ENCODE measurements around the gene PHKG1. TPM values are rescaled to one million over a fixed set of nuclear protein-coding genes. Genes with fewer than 3 reads are reported as not detected.

The PHKG1 gene
- total RNA-seq, 2 experiments from 2014 or later: 3.3 to 5.6 TPM

DNA sequence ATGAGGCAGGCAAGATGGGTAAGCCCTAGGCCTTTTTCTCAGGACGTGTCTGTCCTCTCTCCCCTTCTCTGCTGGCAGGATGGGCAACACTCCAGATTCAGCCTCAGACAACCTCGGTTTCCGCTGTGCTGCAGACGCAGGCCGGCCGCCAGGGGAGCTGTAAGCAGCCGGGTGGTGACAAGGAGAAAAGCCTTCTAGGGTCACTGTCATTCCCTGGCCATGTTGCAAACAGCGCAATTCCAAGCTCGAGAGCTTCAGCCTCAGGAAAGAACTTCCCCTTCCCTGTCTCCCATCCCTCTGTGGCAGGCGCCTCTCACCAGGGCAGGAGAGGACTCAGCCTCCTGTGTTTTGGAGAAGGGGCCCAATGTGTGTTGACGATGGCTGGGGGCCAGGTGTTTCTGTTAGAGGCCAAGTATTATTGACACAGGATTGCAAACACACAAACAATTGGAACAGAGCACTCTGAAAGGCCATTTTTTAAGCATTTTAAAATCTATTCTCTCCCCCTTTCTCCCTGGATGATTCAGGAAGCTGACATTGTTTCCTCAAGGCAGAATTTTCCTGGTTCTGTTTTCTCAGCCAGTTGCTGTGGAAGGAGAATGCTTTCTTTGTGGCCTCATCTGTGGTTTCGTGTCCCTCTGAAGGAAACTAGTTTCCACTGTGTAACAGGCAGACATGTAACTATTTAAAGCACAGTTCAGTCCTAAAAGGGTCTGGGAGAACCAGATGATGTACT, 13.1 kb downstream of the PHKG1 start:
- Histone ChIP-seq H3K4me3 (ENCODE audit: low read depth, low read length, poor library complexity, severe bottlenecking) (no peak overlapping the region), H3K9me2 (ENCODE audit: insufficient read depth, low read length) (no peaks in the 10 kb centered on the region), H3K9me3 (ENCODE audit: low read length) (no peaks in the 10 kb centered on the region), H3K4me2 (ENCODE audit: low read length) (no peak overlapping the region), H3K27ac (ENCODE audit: low read depth, low read length, poor library complexity, severe bottlenecking) (no peak overlapping the region), H2AFZ (ENCODE audit: low read length) (no peak overlapping the region), H3K79me2 (ENCODE audit: insufficient read depth, low read depth, low read length) (no peaks in the 10 kb centered on the region), H4K20me1 (ENCODE audit: insufficient read depth, low read length) (no peaks in the 10 kb centered on the region), H3K4me1 (ENCODE audit: insufficient read depth, low read length, poor library complexity, severe bottlenecking) (no peaks in the 10 kb centered on the region), H3K36me3 (ENCODE audit: insufficient read depth, low read length) (peaks cover 23% of the 10 kb centered on the region)
- TSS peak; percentile 79 for BruUV-seq (replicated peaks)
- POLR2A ChIA-PET: no interaction called here
- CTCF ChIA-PET (ENCODE audit: unreplicated experiment): no interaction called here
- no peak for TF ChIP-seq EZH2phosphoT487 (IDR thresholded peaks at IDR 0.05; ENCODE audit: borderline replicate concordance, low read depth, low read length)
- TF ChIP-seq, protein P1, sequence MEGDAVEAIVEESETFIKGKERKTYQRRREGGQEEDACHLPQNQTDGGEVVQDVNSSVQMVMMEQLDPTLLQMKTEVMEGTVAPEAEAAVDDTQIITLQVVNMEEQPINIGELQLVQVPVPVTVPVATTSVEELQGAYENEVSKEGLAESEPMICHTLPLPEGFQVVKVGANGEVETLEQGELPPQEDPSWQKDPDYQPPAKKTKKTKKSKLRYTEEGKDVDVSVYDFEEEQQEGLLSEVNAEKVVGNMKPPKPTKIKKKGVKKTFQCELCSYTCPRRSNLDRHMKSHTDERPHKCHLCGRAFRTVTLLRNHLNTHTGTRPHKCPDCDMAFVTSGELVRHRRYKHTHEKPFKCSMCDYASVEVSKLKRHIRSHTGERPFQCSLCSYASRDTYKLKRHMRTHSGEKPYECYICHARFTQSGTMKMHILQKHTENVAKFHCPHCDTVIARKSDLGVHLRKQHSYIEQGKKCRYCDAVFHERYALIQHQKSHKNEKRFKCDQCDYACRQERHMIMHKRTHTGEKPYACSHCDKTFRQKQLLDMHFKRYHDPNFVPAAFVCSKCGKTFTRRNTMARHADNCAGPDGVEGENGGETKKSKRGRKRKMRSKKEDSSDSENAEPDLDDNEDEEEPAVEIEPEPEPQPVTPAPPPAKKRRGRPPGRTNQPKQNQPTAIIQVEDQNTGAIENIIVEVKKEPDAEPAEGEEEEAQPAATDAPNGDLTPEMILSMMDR (conservative IDR thresholded peaks at IDR 0.05; ENCODE audit: low read length): no peak
- no peak for DNase-seq (ENCODE audit: low spot score)
- intact Hi-C loops (cut with micrococcal nuclease; ENCODE audit: unreplicated experiment): no loop called here

DNA sequence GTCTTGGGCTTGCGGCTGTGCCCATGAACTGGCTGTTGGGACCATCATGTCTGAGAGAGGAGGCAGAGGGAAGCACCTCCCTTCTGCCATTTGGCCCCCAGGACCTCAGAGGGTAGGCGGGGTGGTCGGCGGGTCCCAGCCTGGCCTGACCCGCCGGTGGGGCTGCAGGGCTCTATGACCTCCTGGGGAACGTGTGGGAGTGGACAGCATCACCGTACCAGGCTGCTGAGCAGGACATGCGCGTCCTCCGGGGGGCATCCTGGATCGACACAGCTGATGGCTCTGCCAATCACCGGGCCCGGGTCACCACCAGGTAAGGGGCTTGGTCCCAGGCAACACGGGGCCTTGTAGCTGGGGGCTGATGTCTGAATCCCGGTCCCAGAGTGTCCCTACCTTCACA, 14.6 kb downstream of the PHKG1 start:
- H3K9me3 ChIP-seq (ENCODE audit: low read length): no peaks in the 10 kb centered on the region
- DNase-seq (ENCODE audit: low spot score): no peak
- TF ChIP-seq, protein P1 (conservative IDR thresholded peaks at IDR 0.05; ENCODE audit: low read length): no peak
- no peak for TF ChIP-seq EZH2phosphoT487 (IDR thresholded peaks at IDR 0.05; ENCODE audit: borderline replicate concordance, low read depth, low read length)
- intact Hi-C loops (cut with micrococcal nuclease; ENCODE audit: unreplicated experiment): no loop called here
- H3K9me2 ChIP-seq (ENCODE audit: insufficient read depth, low read length): no peaks in the 10 kb centered on the region
- no peaks in the 10 kb centered on the region for H4K20me1 ChIP-seq (ENCODE audit: insufficient read depth, low read length)
- no peak overlapping the region for H3K4me2 ChIP-seq (ENCODE audit: low read length)
- ChIA-PET CTCF (ENCODE audit: unreplicated experiment) (interaction anchor here (0.6 kb wide), 1 partner anchor 13 kb away, joined by 3 read pairs; no protein-coding TSS in a partner anchor), POLR2A (interaction anchor here (0.6 to 1.0 kb wide), 2 partner anchors 14 to 127 kb away, joined by 3 to 10 read pairs; partner anchors contain the start of gene SUMF2)
- no peak overlapping the region for H2AFZ ChIP-seq (ENCODE audit: low read length)
- no peak overlapping the region for H3K4me3 ChIP-seq (ENCODE audit: low read depth, low read length, poor library complexity, severe bottlenecking)
- BruUV-seq (replicated peaks): no TSS peak
- H3K79me2 ChIP-seq (ENCODE audit: insufficient read depth, low read depth, low read length): no peaks in the 10 kb centered on the region
- peaks cover 23% of the 10 kb centered on the region for H3K36me3 ChIP-seq (ENCODE audit: insufficient read depth, low read length)
- H3K27ac ChIP-seq (ENCODE audit: low read depth, low read length, poor library complexity, severe bottlenecking): no peak overlapping the region
- H3K4me1 ChIP-seq (ENCODE audit: insufficient read depth, low read length, poor library complexity, severe bottlenecking): no peaks in the 10 kb centered on the region

DNA sequence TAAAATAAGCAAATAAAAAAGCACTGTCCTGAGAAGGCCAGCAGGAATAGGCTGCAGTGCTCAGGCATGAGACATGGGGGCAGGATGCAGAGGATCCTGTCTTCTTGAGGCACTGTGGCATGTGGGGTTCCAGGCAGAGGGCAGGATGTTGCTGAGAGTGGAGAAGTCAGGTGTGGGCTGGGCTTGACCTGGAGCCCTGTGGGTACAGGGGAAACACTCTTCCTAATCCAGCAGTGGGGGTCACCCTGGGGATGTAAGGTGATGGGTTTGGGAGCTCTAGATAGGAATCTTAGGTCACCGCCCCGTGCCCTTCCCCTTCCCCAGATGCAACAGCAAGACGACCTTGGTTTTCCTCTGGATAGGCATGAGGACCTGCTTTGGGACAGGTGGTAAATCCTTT, 15.1 kb downstream of the PHKG1 start:
- no peak for DNase-seq (ENCODE audit: low spot score)
- Histone ChIP-seq H3K36me3 (ENCODE audit: insufficient read depth, low read length) (peaks cover 26% of the 10 kb centered on the region), H3K4me3 (ENCODE audit: low read depth, low read length, poor library complexity, severe bottlenecking) (no peak overlapping the region), H3K4me2 (ENCODE audit: low read length) (no peak overlapping the region), H3K9me3 (ENCODE audit: low read length) (no peaks in the 10 kb centered on the region), H3K79me2 (ENCODE audit: insufficient read depth, low read depth, low read length) (no peaks in the 10 kb centered on the region), H2AFZ (ENCODE audit: low read length) (no peak overlapping the region), H4K20me1 (ENCODE audit: insufficient read depth, low read length) (no peaks in the 10 kb centered on the region), H3K9me2 (ENCODE audit: insufficient read depth, low read length) (no peaks in the 10 kb centered on the region), H3K27ac (ENCODE audit: low read depth, low read length, poor library complexity, severe bottlenecking) (no peak overlapping the region), H3K4me1 (ENCODE audit: insufficient read depth, low read length, poor library complexity, severe bottlenecking) (no peaks in the 10 kb centered on the region)
- POLR2A ChIA-PET: interaction anchor here (0.6 to 1.0 kb wide), 3 partner anchors 13 to 127 kb away, joined by 3 to 10 read pairs (median 3); partner anchors contain the start of gene SUMF2
- no peak for TF ChIP-seq EZH2phosphoT487 (IDR thresholded peaks at IDR 0.05; ENCODE audit: borderline replicate concordance, low read depth, low read length)
- TF ChIP-seq, protein P1 (conservative IDR thresholded peaks at IDR 0.05; ENCODE audit: low read length): no peak
- intact Hi-C loops (cut with micrococcal nuclease; ENCODE audit: unreplicated experiment): no loop called here
- CTCF ChIA-PET (ENCODE audit: unreplicated experiment): interaction anchor here (0.6 kb wide), 1 partner anchor 12 kb away, joined by 3 read pairs; no protein-coding TSS in a partner anchor
- no TSS peak for BruUV-seq (replicated peaks)
